ENCODE results near the gene MPPE1.
A peak's percentile ranks its signal among the peaks of the same experiment; 100 is the strongest.

The MPPE1 gene

DNA sequence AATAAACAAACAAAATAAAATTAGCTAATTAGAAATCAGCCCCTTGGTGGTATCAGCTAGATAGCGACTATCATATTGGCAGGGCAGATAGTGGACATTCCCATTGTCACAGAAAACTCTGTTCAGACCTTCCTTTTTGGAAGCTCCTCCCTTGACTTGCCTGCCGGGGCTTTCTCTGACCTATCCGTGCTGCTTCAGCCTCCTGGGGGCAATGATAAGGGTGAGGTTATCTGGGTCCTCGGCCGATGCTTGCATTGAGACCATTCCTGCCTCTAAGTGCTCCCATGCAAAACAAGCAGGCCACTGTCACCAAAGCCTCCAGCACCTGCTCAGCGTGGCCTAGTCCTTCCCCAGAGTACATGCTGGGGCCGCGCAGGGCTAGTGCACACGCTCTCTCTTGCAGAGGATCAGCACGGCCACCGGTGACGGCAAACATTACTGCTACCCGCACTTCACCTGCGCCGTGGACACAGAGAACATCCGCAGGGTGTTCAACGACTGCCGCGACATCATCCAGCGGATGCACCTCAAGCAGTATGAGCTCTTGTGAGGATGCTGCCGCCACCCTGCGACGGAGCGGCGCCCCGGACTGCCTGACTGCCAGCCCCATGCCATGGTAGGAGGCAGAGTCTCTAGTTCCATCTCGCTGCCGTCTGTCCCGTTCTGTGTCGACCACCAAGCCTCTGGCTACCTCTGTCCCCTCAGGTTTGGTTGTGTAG, 27.4 kb downstream of the MPPE1 start:
- H3K27ac ChIP-seq = no peak overlapping the region
- no peak for TF ChIP-seq ZFX (IDR thresholded peaks at IDR 0.05; ENCODE audit: borderline replicate concordance)
- TF ChIP-seq, protein P1, sequence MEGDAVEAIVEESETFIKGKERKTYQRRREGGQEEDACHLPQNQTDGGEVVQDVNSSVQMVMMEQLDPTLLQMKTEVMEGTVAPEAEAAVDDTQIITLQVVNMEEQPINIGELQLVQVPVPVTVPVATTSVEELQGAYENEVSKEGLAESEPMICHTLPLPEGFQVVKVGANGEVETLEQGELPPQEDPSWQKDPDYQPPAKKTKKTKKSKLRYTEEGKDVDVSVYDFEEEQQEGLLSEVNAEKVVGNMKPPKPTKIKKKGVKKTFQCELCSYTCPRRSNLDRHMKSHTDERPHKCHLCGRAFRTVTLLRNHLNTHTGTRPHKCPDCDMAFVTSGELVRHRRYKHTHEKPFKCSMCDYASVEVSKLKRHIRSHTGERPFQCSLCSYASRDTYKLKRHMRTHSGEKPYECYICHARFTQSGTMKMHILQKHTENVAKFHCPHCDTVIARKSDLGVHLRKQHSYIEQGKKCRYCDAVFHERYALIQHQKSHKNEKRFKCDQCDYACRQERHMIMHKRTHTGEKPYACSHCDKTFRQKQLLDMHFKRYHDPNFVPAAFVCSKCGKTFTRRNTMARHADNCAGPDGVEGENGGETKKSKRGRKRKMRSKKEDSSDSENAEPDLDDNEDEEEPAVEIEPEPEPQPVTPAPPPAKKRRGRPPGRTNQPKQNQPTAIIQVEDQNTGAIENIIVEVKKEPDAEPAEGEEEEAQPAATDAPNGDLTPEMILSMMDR (IDR thresholded peaks at IDR 0.05) = no peak

DNA sequence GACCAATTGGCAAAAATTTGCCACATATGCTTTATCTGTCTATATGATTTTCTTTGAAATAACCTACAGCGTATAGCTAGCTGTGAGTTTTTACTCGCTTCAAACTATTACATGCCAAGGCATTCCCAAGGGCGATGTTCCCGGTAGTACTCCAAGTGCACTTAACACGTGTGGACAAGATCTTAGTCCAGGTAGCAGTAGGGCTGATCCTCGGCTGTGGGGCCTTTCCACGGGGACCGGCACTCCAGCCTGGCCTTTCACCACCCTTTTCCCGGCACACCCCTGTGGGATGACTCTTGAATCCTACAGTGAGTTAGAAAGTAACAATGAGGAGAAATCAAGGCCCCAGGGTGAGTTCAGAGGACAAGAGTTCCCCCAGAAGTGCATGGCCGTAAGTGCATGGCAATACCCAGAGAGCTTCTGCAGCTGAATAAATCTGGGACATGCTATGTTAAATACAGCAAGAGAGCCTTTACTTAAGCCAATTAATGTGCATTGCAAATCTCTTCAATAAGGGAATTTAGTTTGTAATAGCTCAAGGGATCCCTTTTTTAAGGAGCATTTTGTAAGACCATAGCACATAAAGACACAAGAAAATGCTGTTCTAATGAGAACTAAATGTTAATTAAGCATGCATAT, 30.5 kb downstream of the MPPE1 start:
- TF ChIP-seq, protein P1 (IDR thresholded peaks at IDR 0.05) = no peak
- no peak for TF ChIP-seq ZFX (IDR thresholded peaks at IDR 0.05; ENCODE audit: borderline replicate concordance)
- H3K27ac ChIP-seq = no peak overlapping the region

DNA sequence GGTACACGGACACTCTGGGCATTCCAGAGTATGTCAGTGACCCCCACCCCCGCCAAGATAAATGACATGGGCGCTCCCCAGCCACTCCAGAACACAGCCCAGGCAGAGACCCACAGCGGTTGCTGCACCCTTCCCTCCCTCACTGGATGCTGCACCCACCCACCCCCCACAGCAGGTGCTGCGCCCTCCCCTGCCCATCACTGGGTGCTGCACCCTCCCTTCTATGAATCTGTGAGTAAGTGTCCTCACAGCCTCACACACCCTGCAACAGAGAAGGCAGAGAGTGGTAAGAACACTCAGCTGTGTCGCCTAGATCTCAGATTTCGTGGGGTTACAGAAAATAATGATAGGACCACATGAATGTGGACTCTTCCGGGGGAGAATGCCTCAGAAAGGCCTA, 33.4 kb downstream of the MPPE1 start:
- no peak for TF ChIP-seq ZFX (IDR thresholded peaks at IDR 0.05; ENCODE audit: borderline replicate concordance)
- TF ChIP-seq, protein P1 (IDR thresholded peaks at IDR 0.05) = no peak
- no peak overlapping the region for H3K27ac ChIP-seq

DNA sequence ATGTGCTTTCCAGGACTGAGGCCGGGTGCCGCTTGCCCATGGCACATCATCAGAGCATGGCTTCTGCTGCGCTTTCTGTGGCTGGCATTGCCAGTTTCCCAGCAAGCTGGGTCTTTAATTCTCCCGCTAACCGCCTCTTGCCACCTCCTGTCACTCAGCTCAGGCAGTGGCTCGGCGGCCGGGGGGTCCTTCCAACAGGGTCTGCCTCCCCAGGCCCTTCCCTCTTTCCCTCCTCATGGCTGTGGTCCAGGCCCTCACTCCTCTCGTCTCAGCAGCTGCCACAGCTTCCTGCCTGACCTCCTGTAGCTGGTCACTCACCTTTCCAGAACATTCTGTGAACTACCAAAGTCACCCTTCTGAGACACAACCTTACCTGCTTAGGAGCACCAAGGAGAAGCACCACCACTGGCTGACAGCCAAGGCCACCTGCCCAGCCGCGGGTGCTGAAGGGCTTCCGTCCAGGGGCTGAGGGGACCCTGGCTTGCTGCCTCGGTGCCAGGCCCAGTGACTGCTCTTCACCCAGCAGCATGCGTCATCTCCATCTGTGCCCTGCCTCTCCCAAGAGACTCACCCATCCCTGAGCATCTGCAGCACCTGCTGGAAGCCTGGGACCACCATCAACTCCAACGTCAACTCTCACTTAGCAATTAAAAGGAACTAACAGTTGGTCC, 34.3 kb downstream of the MPPE1 start:
- no peak overlapping the region for H3K27ac ChIP-seq

DNA sequence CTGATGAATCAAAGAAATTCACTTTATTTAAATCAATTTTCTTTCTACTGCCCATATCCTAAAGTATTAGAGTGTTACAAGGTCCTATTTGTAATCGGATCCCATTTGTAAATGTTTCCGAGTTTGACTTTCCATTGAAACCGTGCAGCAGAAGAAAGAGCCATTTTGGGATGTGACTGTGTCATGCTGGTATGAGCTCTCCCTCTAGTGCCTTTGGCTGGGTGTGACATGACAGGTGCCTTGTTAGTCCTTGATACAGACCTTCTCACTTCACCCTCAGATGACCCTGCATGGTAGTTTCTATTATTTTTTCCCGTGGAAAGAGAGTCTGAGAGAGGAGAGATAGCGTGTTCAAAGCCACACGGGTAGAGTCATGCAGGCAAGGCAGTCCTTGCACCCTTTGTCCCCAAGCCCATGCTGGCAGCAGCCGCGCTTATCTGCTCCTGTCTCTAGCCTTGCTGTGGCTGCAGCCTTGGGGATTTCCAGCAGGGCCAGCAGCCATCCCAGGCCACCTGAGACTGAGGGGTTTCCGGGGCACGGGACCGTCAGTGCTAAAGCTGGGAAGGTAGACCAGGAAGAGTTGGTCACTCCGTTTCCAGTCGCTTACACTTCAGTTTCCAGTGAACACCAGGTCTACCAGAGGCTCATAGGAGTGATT, 35.5 kb downstream of the MPPE1 start:
- H3K27ac ChIP-seq = no peak overlapping the region
- TF ChIP-seq, protein P1 (IDR thresholded peaks at IDR 0.05) = peak; percentile 52
- no peak for TF ChIP-seq ZFX (IDR thresholded peaks at IDR 0.05; ENCODE audit: borderline replicate concordance)

More for the DNA sequence above, 34.3 kb downstream of the MPPE1 start:
- TF ChIP-seq, protein P1 (IDR thresholded peaks at IDR 0.05) = no peak
- TF ChIP-seq ZFX (IDR thresholded peaks at IDR 0.05; ENCODE audit: borderline replicate concordance) = no peak

DNA sequence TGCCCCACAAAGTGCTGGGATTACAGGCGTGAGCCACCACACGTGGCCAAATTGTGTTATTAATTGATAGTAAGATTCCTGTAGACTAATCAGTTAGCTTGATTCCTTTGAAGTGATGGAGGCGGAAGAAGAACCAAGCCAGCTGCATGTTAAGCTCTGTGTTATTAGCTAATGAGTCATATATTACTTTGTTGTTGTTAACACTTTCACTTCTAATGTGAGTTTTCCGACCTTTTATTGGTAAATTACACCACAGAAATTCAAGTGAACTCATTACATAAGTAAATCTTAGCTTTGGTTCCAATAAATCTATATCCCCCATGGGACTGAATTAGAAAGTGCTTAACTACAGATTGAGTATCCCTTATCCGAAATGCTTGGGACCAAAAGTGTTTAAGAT, 36.6 kb downstream of the MPPE1 start:
- no peak overlapping the region for H3K27ac ChIP-seq
- no peak for TF ChIP-seq ZFX (IDR thresholded peaks at IDR 0.05; ENCODE audit: borderline replicate concordance)
- TF ChIP-seq, protein P1 (IDR thresholded peaks at IDR 0.05) = no peak
